WERI-Rb-1 (cell line): ENCODE results near the gene SH2D3A.
"Not testable (repeated sequence)": the region's sequence is repeated elsewhere in the genome, so short reads cannot be mapped to it uniquely, and the experiment has no call there.

Source experiments
- DNase-seq: peaks from one replicate; pipeline ENCODE4 v3.0.0-alpha.2; 2020
- H3K27ac ChIP-seq: fragments of 250-450 bp; sonication (Bioruptor Pico); 2 replicates; pipeline ENCODE4 v1.5.1; 2020; ENCODE audit warnings: mild to moderate bottlenecking, moderate library complexity
- H3K27me3 ChIP-seq: fragments of 250-450 bp; sonication (Bioruptor Pico); 2 replicates; pipeline ENCODE4 v1.5.1; 2021; ENCODE audit warnings: mild to moderate bottlenecking, low read depth, moderate library complexity; ENCODE audit not compliant: insufficient read depth, severe bottlenecking
- H3K36me3 ChIP-seq: fragments of 250-450 bp; sonication (Bioruptor Pico); 2 replicates; pipeline ENCODE4 v1.5.1; 2020; ENCODE audit warnings: mild to moderate bottlenecking, moderate library complexity
- H3K4me3 ChIP-seq: 2 replicates; pipeline ENCODE4 v1.5.1; 2011; ENCODE audit warnings: low read depth, mild to moderate bottlenecking, control low read depth, low read length
- H3K9me3 ChIP-seq: fragments of 250-450 bp; sonication (Bioruptor Pico); 2 replicates; pipeline ENCODE4 v1.5.1; 2021; ENCODE audit warnings: mild to moderate bottlenecking, moderate library complexity; ENCODE audit not compliant: severe bottlenecking
- CTCF ChIP-seq: IDR thresholded peaks from 2 replicates; pipeline ENCODE4 v1.5.1; 2011; ENCODE audit warnings: low read depth, mild to moderate bottlenecking, control low read depth, inconsistent platforms, low read length

Gene SH2D3A

GRCh38 chr19:6752256-6753177 lies 14.7 kb downstream of the SH2D3A start:
- no peak for TF ChIP-seq CTCF
- no peaks in the 10 kb centered on the region for H3K27me3 ChIP-seq
- DNase-seq = no peak
- no peak overlapping the region for H3K27ac ChIP-seq
- H3K9me3 ChIP-seq = no peaks in the 10 kb centered on the region
- no peak overlapping the region for H3K4me3 ChIP-seq
- peaks cover 52% of the 10 kb centered on the region for H3K36me3 ChIP-seq

DNA sequence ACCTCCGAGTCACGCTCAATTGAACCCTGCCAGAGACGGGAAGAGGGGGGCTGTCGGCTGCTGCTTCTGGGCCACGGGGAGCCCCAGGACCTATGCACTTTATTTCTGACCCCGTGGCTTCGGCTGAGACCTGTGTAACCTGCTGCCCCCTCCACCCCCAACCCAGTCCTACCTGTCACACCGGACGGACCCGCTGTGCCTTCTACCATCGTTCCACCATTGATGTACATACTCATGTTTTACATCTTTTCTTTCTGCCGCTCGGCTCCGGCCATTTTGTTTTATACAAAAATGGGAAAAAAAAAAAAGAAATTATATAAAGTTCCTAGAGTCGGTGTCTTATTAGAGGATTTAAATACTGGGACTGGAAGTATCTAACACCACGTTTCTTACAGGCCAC lies 16.0 kb downstream of the SH2D3A start:
- no peak overlapping the region for H3K4me3 ChIP-seq
- no peaks in the 10 kb centered on the region for H3K9me3 ChIP-seq
- H3K27ac ChIP-seq = no peak overlapping the region
- H3K27me3 ChIP-seq = no peaks in the 10 kb centered on the region
- TF ChIP-seq CTCF = no peak
- H3K36me3 ChIP-seq = peaks cover 65% of the 10 kb centered on the region
- DNase-seq = no peak

DNA sequence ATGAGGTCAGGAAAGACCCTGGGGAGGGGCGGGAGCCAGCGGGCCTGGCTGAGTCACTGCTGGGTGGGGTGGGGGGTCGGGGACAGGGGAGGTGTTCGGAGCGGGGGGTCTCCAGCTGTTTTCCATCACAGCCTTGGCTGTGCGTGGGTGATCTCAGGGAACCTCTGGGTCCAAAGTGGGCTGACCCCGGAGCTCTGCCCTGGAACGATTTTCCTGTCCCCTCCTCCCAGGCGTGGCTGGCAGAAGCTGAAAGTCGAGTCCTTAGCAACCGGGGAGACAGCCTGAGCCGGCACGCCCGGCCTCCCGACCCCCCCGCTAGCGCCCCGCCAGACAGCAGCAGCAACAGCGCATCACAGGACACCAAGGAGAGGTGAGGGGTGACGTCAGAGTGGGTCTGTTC lies 17.2 kb downstream of the SH2D3A start:
- TF ChIP-seq CTCF = no peak
- DNase-seq = no peak
- no peaks in the 10 kb centered on the region for H3K27me3 ChIP-seq
- no peak overlapping the region for H3K27ac ChIP-seq
- no peak overlapping the region for H3K4me3 ChIP-seq
- H3K36me3 ChIP-seq = peaks cover 72% of the 10 kb centered on the region
- no peaks in the 10 kb centered on the region for H3K9me3 ChIP-seq

DNA sequence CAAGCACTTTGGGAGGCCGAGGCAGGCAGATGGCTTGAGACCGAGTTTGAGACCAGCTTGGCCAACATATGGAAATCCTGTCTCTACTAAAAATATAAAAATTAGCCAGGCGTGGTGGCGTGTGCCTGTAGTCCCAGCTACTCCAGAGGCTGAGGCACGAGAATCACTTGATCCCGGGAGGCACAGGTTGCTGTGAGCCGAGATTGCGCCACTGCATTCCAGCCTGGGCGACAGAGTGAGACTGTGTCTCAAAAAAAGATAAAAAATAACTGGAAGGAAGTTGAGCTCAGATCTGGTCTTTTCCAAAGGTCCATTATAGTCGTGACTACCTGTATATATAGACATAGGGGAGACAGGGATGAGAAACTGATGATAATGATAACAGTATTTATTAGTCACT lies 18.7 kb downstream of the SH2D3A start:
- H3K36me3 ChIP-seq = peaks cover 87% of the 10 kb centered on the region
- H3K9me3 ChIP-seq, H3K27me3 ChIP-seq, DNase-seq, H3K4me3 ChIP-seq, H3K27ac ChIP-seq: not testable (repeated sequence)

- DNase-seq = no peak
- TF ChIP-seq CTCF = no peak
- Histone ChIP-seq H3K4me3 (no peak overlapping the region), H3K27ac (no peak overlapping the region), H3K36me3 (peaks cover 76% of the 10 kb centered on the region), H3K27me3 (no peaks in the 10 kb centered on the region), H3K9me3 (no peaks in the 10 kb centered on the region)
Observed at GRCh38 chr19:6745965-6746364, 21.3 kb downstream of the SH2D3A start.

GRCh38 chr19:6744381-6745301 lies 22.6 kb downstream of the SH2D3A start:
- H3K27me3 ChIP-seq = no peaks in the 10 kb centered on the region
- no peak for DNase-seq
- H3K4me3 ChIP-seq = no peak overlapping the region
- H3K36me3 ChIP-seq = peaks cover 65% of the 10 kb centered on the region
- no peak for TF ChIP-seq CTCF
- H3K9me3 ChIP-seq = no peaks in the 10 kb centered on the region
- no peak overlapping the region for H3K27ac ChIP-seq
